Trophoblast cell (in vitro differentiated cells and primary cell): ENCODE results near the gene PCSK5.

Source experiments
- DNase-seq, 2 donors: peaks; one replicate each; pipeline ENCODE4 v3.0.0-alpha.2; 2016
- H2AFZ ChIP-seq: 2 replicates; pipeline ENCODE4 v1.6.1; 2013; ENCODE audit warnings: low read length, moderate library complexity, mild to moderate bottlenecking; ENCODE audit not compliant: insufficient read depth, poor library complexity
- H2AK5ac ChIP-seq: 2 replicates; pipeline ENCODE4 v1.6.1; 2013; ENCODE audit warnings: mild to moderate bottlenecking, low read length
- H2BK120ac ChIP-seq: 2 replicates; pipeline ENCODE4 v1.6.1; 2013; ENCODE audit warnings: low read length, mild to moderate bottlenecking, moderate library complexity; ENCODE audit not compliant: insufficient read depth, poor library complexity
- H2BK12ac ChIP-seq: 2 replicates; pipeline ENCODE4 v1.6.1; 2013; ENCODE audit warnings: mild to moderate bottlenecking, low read length, moderate library complexity
- H2BK5ac ChIP-seq: 2 replicates; pipeline ENCODE4 v1.6.1; 2013; ENCODE audit warnings: low read length, low read depth, moderate library complexity, mild to moderate bottlenecking; ENCODE audit not compliant: poor library complexity
- H3K14ac ChIP-seq: 2 replicates; pipeline ENCODE4 v1.6.1; 2013; ENCODE audit warnings: mild to moderate bottlenecking, low read length
- H3K18ac ChIP-seq: 2 replicates; pipeline ENCODE4 v1.6.1; 2013; ENCODE audit warnings: mild to moderate bottlenecking, low read length
- H3K23ac ChIP-seq: 2 replicates; pipeline ENCODE4 v1.6.1; 2013; ENCODE audit warnings: low read length
- H3K27ac ChIP-seq: 2 replicates; pipeline ENCODE4 v1.5.1; 2013; ENCODE audit warnings: low read depth, mild to moderate bottlenecking, inconsistent platforms, low read length, moderate library complexity
- H3K27me3 ChIP-seq: 2 replicates; pipeline ENCODE4 v1.6.1; 2013; ENCODE audit warnings: inconsistent platforms, mild to moderate bottlenecking, low read length, moderate library complexity; ENCODE audit not compliant: insufficient read depth
- H3K36me3 ChIP-seq, 2 experiments: 1 replicate in 1 of 2; 2 replicates in 1 of 2; pipeline ENCODE4 v1.6.1; 2013; ENCODE audit warnings: low read length in 2 of 2, mild to moderate bottlenecking in 2 of 2, moderate library complexity in 1 of 2; ENCODE audit not compliant: insufficient read depth in 2 of 2, control insufficient read depth in 1 of 2
- H3K4ac ChIP-seq: 2 replicates; pipeline ENCODE4 v1.6.1; 2013; ENCODE audit warnings: low read depth, mild to moderate bottlenecking, low read length, moderate library complexity
- H3K4me1 ChIP-seq, 2 experiments: 1 replicate in 1 of 2; 2 replicates in 1 of 2; pipeline ENCODE4 v1.6.1; 2013; ENCODE audit warnings: low read length in 2 of 2, mild to moderate bottlenecking in 2 of 2, moderate library complexity in 1 of 2; ENCODE audit not compliant: insufficient read depth in 2 of 2, control insufficient read depth in 1 of 2
- H3K4me2 ChIP-seq: 2 replicates; pipeline ENCODE4 v1.6.1; 2013; ENCODE audit warnings: inconsistent platforms, mild to moderate bottlenecking, low read length, moderate library complexity
- H3K4me3 ChIP-seq: 2 replicates; pipeline ENCODE4 v1.5.1; 2013; ENCODE audit warnings: mild to moderate bottlenecking, low read depth, low read length, inconsistent platforms
- H3K79me1 ChIP-seq: one replicate; pipeline ENCODE4 v1.6.1; 2013; ENCODE audit warnings: low read length
- H3K79me2 ChIP-seq: 2 replicates; pipeline ENCODE4 v1.6.1; 2013; ENCODE audit warnings: low read length, mild to moderate bottlenecking; ENCODE audit not compliant: control insufficient read depth, insufficient read depth, poor library complexity
- H3K9ac ChIP-seq: 2 replicates; pipeline ENCODE4 v1.6.1; 2013; ENCODE audit warnings: mild to moderate bottlenecking, low read length
- H3K9me3 ChIP-seq: 2 replicates; pipeline ENCODE4 v1.6.1; 2013; ENCODE audit warnings: low read depth, mild to moderate bottlenecking, control low read depth, inconsistent platforms, low read length; ENCODE audit not compliant: insufficient read depth
- H4K12ac ChIP-seq: 2 replicates; pipeline ENCODE4 v1.6.1; 2013; ENCODE audit warnings: low read depth, mild to moderate bottlenecking, low read length, moderate library complexity
- H4K8ac ChIP-seq: 2 replicates; pipeline ENCODE4 v1.6.1; 2013; ENCODE audit warnings: low read depth, mild to moderate bottlenecking, low read length, moderate library complexity
- H4K91ac ChIP-seq: one replicate; pipeline ENCODE4 v1.6.1; 2013; ENCODE audit warnings: low read depth, mild to moderate bottlenecking, low read length, moderate library complexity
- WGBS: extraction: QIAGEN DNeasy Blood & Tissue Kit; methylation state at CpG from one replicate; pipeline ENCODE4 v1.1.7; 2013; ENCODE audit warnings: missing lambda C conversion rate; ENCODE audit not compliant: insufficient read length, insufficient coverage; ENCODE audit errors: extremely low coverage; 5-methylcytosine and 5-hydroxymethylcytosine counted together

Gene PCSK5

GRCh38 chr9:76150013-76150412 is 259.5 kb downstream of the PCSK5 start:
- Histone ChIP-seq H3K27me3 (no peaks in the 10 kb centered on the region), H3K4ac (no peak overlapping the region), H4K8ac (no peak overlapping the region), H4K12ac (no peak overlapping the region), H3K79me2 (no peaks in the 10 kb centered on the region), H3K4me3 (no peak overlapping the region), H2AFZ (no peak overlapping the region), H3K36me3 (no peaks in the 10 kb centered on the region), H2AK5ac (no peak overlapping the region), H4K91ac (no peak overlapping the region), H3K23ac (no peak overlapping the region), H3K14ac (no peak overlapping the region), H2BK5ac (no peak overlapping the region), H2BK120ac (no peak overlapping the region), H3K27ac (no peak overlapping the region), H3K18ac (no peak overlapping the region), H3K9me3 (no peaks in the 10 kb centered on the region), H3K9ac (no peak overlapping the region), H2BK12ac (no peak overlapping the region), H3K4me2 (no peak overlapping the region), H3K79me1 (no peaks in the 10 kb centered on the region), H3K4me1 (no peaks in the 10 kb centered on the region)
- WGBS: no CpG with 5 or more reads among the region's 6 CpGs
- no peak for DNase-seq

GRCh38 chr9:76151267-76151666 is 260.8 kb downstream of the PCSK5 start:
- H3K4me2 ChIP-seq: no peak overlapping the region
- H3K79me2 ChIP-seq: no peaks in the 10 kb centered on the region
- no peak overlapping the region for H2AK5ac ChIP-seq
- no peaks in the 10 kb centered on the region for H3K27me3 ChIP-seq
- no CpG with 5 or more reads among the region's 5 CpGs for WGBS
- H3K36me3 ChIP-seq: no peaks in the 10 kb centered on the region
- no peak overlapping the region for H2AFZ ChIP-seq
- H2BK5ac ChIP-seq: no peak overlapping the region
- no peaks in the 10 kb centered on the region for H3K79me1 ChIP-seq
- H3K9me3 ChIP-seq: no peaks in the 10 kb centered on the region
- H4K91ac ChIP-seq: no peak overlapping the region
- no peak overlapping the region for H2BK12ac ChIP-seq
- no peak overlapping the region for H4K12ac ChIP-seq
- H2BK120ac ChIP-seq: no peak overlapping the region
- no peak overlapping the region for H4K8ac ChIP-seq
- H3K14ac ChIP-seq: no peak overlapping the region
- no peaks in the 10 kb centered on the region for H3K4me1 ChIP-seq
- H3K18ac ChIP-seq: no peak overlapping the region
- H3K4me3 ChIP-seq: no peak overlapping the region
- no peak overlapping the region for H3K27ac ChIP-seq
- no peak overlapping the region for H3K9ac ChIP-seq
- no peak for DNase-seq
- H3K4ac ChIP-seq: no peak overlapping the region
- H3K23ac ChIP-seq: no peak overlapping the region

GRCh38 chr9:76153339-76153738 is 262.9 kb downstream of the PCSK5 start:
- no peaks in the 10 kb centered on the region for H3K4me1 ChIP-seq
- H3K4ac ChIP-seq: no peak overlapping the region
- no peak overlapping the region for H2BK5ac ChIP-seq
- no peak overlapping the region for H4K91ac ChIP-seq
- no peak overlapping the region for H2AFZ ChIP-seq
- H3K4me2 ChIP-seq: no peak overlapping the region
- no peak overlapping the region for H3K14ac ChIP-seq
- H3K18ac ChIP-seq: no peak overlapping the region
- peaks cover 0 to 2% of the 10 kb centered on the region in 2 experiments for H3K36me3 ChIP-seq
- no CpG with 5 or more reads among the region's 6 CpGs for WGBS
- no peak overlapping the region for H2BK12ac ChIP-seq
- no peak for DNase-seq
- no peak overlapping the region for H3K27ac ChIP-seq
- H4K8ac ChIP-seq: no peak overlapping the region
- H3K79me2 ChIP-seq: no peaks in the 10 kb centered on the region
- no peak overlapping the region for H3K23ac ChIP-seq
- no peak overlapping the region for H3K4me3 ChIP-seq
- no peak overlapping the region for H2AK5ac ChIP-seq
- no peaks in the 10 kb centered on the region for H3K79me1 ChIP-seq
- no peak overlapping the region for H3K9ac ChIP-seq
- H4K12ac ChIP-seq: no peak overlapping the region
- no peak overlapping the region for H2BK120ac ChIP-seq
- no peaks in the 10 kb centered on the region for H3K9me3 ChIP-seq
- H3K27me3 ChIP-seq: no peaks in the 10 kb centered on the region

- DNase-seq: no peak
- no peak overlapping the region for H3K4me2 ChIP-seq
- no peak overlapping the region for H2AK5ac ChIP-seq
- no peak overlapping the region for H4K8ac ChIP-seq
- no peak overlapping the region for H3K14ac ChIP-seq
- H4K12ac ChIP-seq: no peak overlapping the region
- H2BK120ac ChIP-seq: no peak overlapping the region
- no peaks in the 10 kb centered on the region for H3K9me3 ChIP-seq
- no peak overlapping the region for H3K9ac ChIP-seq
- H3K23ac ChIP-seq: no peak overlapping the region
- H3K4me3 ChIP-seq: no peak overlapping the region
- no peak overlapping the region for H3K4ac ChIP-seq
- no peak overlapping the region for H3K18ac ChIP-seq
- WGBS: no CpG with 5 or more reads among the region's 8 CpGs
- no peak overlapping the region for H2BK5ac ChIP-seq
- H3K79me1 ChIP-seq: no peaks in the 10 kb centered on the region
- H2BK12ac ChIP-seq: no peak overlapping the region
- no peaks in the 10 kb centered on the region for H3K27me3 ChIP-seq
- no peaks in the 10 kb centered on the region for H3K4me1 ChIP-seq
- no peak overlapping the region for H3K27ac ChIP-seq
- no peaks in the 10 kb centered on the region for H3K79me2 ChIP-seq
- no peak overlapping the region for H4K91ac ChIP-seq
- peaks cover 3 to 6% of the 10 kb centered on the region in 2 experiments for H3K36me3 ChIP-seq
- no peak overlapping the region for H2AFZ ChIP-seq
Measured at GRCh38 chr9:76153902-76154629, 263.6 kb downstream of the PCSK5 start.
